ENCODE measurements around the gene SUPT4H1. TPM values are rescaled to one million over a fixed set of nuclear protein-coding genes. Genes with fewer than 3 reads are reported as not detected.

SUPT4H1 gene
- total and polyA plus RNA-seq, 2 donors (not counting 1 experiment from before 2014, with no cell fraction given): 30.2 to 60.1 TPM

DNA sequence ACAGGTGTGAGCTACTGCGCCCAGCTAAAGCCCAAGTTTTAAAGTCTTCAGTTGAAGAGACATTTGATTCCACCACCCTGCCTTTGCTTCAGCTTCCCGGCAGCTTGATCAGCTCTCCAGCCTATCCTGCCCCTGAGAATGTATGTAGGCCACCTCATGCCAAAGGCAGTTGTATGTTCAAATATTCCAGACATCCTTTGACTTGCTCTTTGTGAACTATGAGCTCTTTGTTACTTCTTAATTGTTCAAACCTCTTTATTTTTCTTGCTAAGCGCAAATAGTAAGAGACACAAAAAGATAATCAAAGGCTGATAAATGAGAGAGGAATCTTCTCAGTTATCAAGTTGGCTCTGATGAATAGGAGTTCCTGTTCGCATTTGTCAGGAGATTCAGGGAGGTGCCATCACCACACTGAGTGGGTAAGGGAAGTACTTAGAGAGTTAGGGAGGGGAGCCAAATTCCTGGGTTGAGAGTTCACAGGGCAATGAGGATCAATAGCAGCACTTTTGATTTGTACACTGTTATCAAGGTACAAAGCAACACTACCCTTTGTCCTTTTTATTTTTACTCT is 32.0 kb upstream of the SUPT4H1 start:
- Mint-ChIP-seq H3K4me3 (no peak overlapping the region), H3K9me3 (ENCODE audit: insufficient read depth) (no peaks in the 10 kb centered on the region), H3K4me1 (peaks cover 28% of the 10 kb centered on the region), H3K27me3 (no peaks in the 10 kb centered on the region), H3K27ac (no peak overlapping the region)
- ChIA-PET CTCF (interaction anchor here (1.1 to 3.5 kb wide), 2 partner anchors 31 to 67 kb away, joined by 3 to 12 read pairs; no protein-coding TSS in a partner anchor), POLR2A (interaction anchor here (0.9 kb wide), 1 partner anchor 24 kb away, joined by 3 read pairs; no protein-coding TSS in a partner anchor)
- no peak for ATAC-seq (ENCODE audit: low read depth)
- Histone ChIP-seq H3K27me3 (replicated peaks in 1 of 4; ENCODE audit: control extremely low read depth in 1 of 4, control insufficient read depth in 3 of 4, insufficient read depth in 4 of 4, low read length in 3 of 4) (no peaks in the 10 kb centered on the region), H4K20me1 (ENCODE audit: control insufficient read depth, insufficient read depth, low read length, poor library complexity, severe bottlenecking) (no peaks in the 10 kb centered on the region), H3K79me2 (ENCODE audit: control insufficient read depth, insufficient read depth, low read length) (no peaks in the 10 kb centered on the region), H3K4me3 (ENCODE audit: control extremely low read depth in 1 of 5, extremely low read depth in 1 of 5, insufficient read depth in 1 of 5, low read depth in 2 of 5, low read length in 4 of 5) (no peak overlapping the region), H3K4me1 (ENCODE audit: control insufficient read depth in 2 of 2, insufficient read depth in 2 of 2, low read length in 2 of 2) (peaks cover 15 to 16% of the 10 kb centered on the region in 2 donors), H2AFZ (ENCODE audit: insufficient read depth, low read depth, low read length, poor library complexity, severe bottlenecking) (no peak overlapping the region), H3K36me3 (replicated peaks in 1 of 2; ENCODE audit: control extremely low read depth in 1 of 2, control insufficient read depth in 1 of 2, extremely low read depth in 1 of 2, insufficient read depth in 2 of 2, low read length in 1 of 2) (no peaks in the 10 kb centered on the region), H3K9me3 (ENCODE audit: control extremely low read depth in 1 of 3, control insufficient read depth in 2 of 3, insufficient read depth in 1 of 3, low read length in 2 of 3) (no peaks in the 10 kb centered on the region), H3K4me2 (replicated peaks; ENCODE audit: low read depth, low read length, poor library complexity, severe bottlenecking) (no peak overlapping the region), H3K27ac (ENCODE audit: low read length in 2 of 2) (no peak overlapping the region), H3K9ac (ENCODE audit: low read length) (no peak overlapping the region)
- WGBS (ENCODE audit: insufficient coverage): 93% methylated on average over 2 of the region's 4 CpGs
- intact Hi-C loops (cut with micrococcal nuclease): no loop called here
- TF ChIP-seq, protein P1, sequence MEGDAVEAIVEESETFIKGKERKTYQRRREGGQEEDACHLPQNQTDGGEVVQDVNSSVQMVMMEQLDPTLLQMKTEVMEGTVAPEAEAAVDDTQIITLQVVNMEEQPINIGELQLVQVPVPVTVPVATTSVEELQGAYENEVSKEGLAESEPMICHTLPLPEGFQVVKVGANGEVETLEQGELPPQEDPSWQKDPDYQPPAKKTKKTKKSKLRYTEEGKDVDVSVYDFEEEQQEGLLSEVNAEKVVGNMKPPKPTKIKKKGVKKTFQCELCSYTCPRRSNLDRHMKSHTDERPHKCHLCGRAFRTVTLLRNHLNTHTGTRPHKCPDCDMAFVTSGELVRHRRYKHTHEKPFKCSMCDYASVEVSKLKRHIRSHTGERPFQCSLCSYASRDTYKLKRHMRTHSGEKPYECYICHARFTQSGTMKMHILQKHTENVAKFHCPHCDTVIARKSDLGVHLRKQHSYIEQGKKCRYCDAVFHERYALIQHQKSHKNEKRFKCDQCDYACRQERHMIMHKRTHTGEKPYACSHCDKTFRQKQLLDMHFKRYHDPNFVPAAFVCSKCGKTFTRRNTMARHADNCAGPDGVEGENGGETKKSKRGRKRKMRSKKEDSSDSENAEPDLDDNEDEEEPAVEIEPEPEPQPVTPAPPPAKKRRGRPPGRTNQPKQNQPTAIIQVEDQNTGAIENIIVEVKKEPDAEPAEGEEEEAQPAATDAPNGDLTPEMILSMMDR (IDR thresholded peaks at IDR 0.05): no peak
- no peak for TF ChIP-seq EZH2 (IDR thresholded peaks at IDR 0.05; ENCODE audit: borderline replicate concordance, insufficient read depth, low read depth, low read length, poor library complexity, severe bottlenecking)
- DNase-seq: no peak

DNA sequence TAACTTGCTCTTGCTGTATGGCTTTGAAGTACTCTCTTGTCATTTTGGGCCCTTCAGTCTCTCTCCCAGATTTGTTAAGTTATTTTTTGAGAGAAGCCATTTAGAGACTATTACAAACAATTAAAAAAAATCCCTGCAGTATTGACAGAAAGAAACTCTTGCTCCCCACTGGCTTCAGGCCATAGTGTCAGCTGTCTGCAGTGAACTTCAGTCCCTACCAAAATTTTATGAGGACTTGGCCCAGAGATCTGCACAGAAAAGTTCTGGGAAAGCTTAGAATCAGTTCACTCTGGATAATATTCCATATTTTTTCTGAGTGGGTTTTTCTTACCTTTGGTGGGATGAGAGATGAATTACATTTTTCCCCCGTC is 30.9 kb upstream of the SUPT4H1 start:
- no peaks in the 10 kb centered on the region for H3K9me3 Mint-ChIP-seq (ENCODE audit: insufficient read depth)
- Histone ChIP-seq H3K36me3 (replicated peaks in 1 of 2; ENCODE audit: control extremely low read depth in 1 of 2, control insufficient read depth in 1 of 2, extremely low read depth in 1 of 2, insufficient read depth in 2 of 2, low read length in 1 of 2) (no peaks in the 10 kb centered on the region), H3K4me1 (ENCODE audit: control insufficient read depth in 2 of 2, insufficient read depth in 2 of 2, low read length in 2 of 2) (peaks cover 15 to 16% of the 10 kb centered on the region in 2 donors), H3K27me3 (replicated peaks in 1 of 4; ENCODE audit: control extremely low read depth in 1 of 4, control insufficient read depth in 3 of 4, insufficient read depth in 4 of 4, low read length in 3 of 4) (no peaks in the 10 kb centered on the region), H3K9me3 (ENCODE audit: control extremely low read depth in 1 of 3, control insufficient read depth in 2 of 3, insufficient read depth in 1 of 3, low read length in 2 of 3) (no peaks in the 10 kb centered on the region), H3K9ac (ENCODE audit: low read length) (no peak overlapping the region), H3K4me3 (ENCODE audit: control extremely low read depth in 1 of 5, extremely low read depth in 1 of 5, insufficient read depth in 1 of 5, low read depth in 2 of 5, low read length in 4 of 5) (no peak overlapping the region), H3K27ac (ENCODE audit: low read length in 2 of 2) (peak overlapping the region in 1 of 2 donors; percentile 57), H4K20me1 (ENCODE audit: control insufficient read depth, insufficient read depth, low read length, poor library complexity, severe bottlenecking) (no peaks in the 10 kb centered on the region), H3K79me2 (ENCODE audit: control insufficient read depth, insufficient read depth, low read length) (no peaks in the 10 kb centered on the region), H3K4me2 (replicated peaks; ENCODE audit: low read depth, low read length, poor library complexity, severe bottlenecking) (peak overlapping the region; percentile 63), H2AFZ (ENCODE audit: insufficient read depth, low read depth, low read length, poor library complexity, severe bottlenecking) (peak overlapping the region; percentile 68)
- peak overlapping the region; percentile 79 for H3K27ac Mint-ChIP-seq
- H3K4me3 Mint-ChIP-seq: peak overlapping the region; percentile 72
- DNase-seq (no peak), ATAC-seq (ENCODE audit: low read depth) (no peak)
- peaks cover 28% of the 10 kb centered on the region for H3K4me1 Mint-ChIP-seq
- CTCF ChIA-PET: interaction anchor here (1.6 to 3.5 kb wide), 2 partner anchors 64 to 66 kb away, joined by 4 to 12 read pairs; no protein-coding TSS in a partner anchor
- H3K27me3 Mint-ChIP-seq: no peaks in the 10 kb centered on the region
- POLR2A ChIA-PET: no interaction called here
- WGBS (ENCODE audit: insufficient coverage): no CpG with 5 or more reads among the region's 1 CpG
- intact Hi-C loops (cut with micrococcal nuclease): no loop called here
- TF ChIP-seq, protein P1 (IDR thresholded peaks at IDR 0.05): no peak
- TF ChIP-seq EZH2 (IDR thresholded peaks at IDR 0.05; ENCODE audit: borderline replicate concordance, insufficient read depth, low read depth, low read length, poor library complexity, severe bottlenecking): no peak
